Inflammatory macrophage treated with lipopolysaccharide for 1 hour (primary cell): ENCODE results near the gene CNNM1.
A peak's percentile ranks its signal among the peaks of the same experiment; 100 is the strongest.

Source experiments
- DNase-seq, 2 donors: peaks; one replicate each; pipeline ENCODE4 v3.0.0-alpha.2; 2020 to 2022

Gene CNNM1

DNA sequence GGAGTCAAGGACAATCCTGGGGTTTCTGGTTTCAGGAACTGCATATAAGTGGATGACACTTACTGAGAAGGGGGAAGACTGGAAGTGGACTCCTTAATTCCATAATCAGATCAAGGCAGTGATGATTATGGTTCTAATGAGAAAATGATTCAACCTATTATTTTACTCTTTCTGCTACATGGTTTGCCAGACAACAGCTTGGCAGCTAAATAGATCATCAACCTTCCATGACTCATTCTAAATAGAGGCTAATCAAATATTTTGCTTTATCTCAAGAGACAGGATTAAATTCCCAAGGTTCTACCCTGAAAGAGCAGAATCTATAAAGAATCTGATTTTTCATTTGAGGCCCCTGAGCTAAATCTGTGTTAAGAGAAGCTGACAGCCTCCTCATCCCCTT, 46.3 kb downstream of the CNNM1 start:
- DNase-seq = no peak

DNA sequence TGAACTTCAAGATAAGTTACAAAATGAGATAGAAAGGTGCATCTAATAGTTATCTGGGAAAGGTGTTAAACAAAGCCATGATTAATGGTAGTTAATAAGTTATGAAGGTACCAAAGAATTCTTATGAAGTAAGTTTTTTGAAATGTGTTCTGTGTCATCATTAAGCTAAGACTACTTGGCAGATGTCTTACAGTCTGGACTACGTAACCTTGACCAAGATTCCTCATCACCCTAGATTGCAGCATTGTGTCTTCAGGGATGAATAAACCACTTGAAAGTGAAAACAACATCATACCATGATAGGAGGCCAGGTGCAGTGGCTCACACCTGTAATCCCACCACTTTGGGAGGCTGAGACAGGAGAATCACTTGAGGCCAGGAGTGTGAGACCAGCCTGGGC, 53.0 kb downstream of the CNNM1 start:
- DNase-seq = no peak

GRCh38 chr10:99387071-99387470, 57.9 kb downstream of the CNNM1 start:
- DNase-seq = no peak

GRCh38 chr10:99387541-99387940, 58.4 kb downstream of the CNNM1 start:
- no peak for DNase-seq

DNA sequence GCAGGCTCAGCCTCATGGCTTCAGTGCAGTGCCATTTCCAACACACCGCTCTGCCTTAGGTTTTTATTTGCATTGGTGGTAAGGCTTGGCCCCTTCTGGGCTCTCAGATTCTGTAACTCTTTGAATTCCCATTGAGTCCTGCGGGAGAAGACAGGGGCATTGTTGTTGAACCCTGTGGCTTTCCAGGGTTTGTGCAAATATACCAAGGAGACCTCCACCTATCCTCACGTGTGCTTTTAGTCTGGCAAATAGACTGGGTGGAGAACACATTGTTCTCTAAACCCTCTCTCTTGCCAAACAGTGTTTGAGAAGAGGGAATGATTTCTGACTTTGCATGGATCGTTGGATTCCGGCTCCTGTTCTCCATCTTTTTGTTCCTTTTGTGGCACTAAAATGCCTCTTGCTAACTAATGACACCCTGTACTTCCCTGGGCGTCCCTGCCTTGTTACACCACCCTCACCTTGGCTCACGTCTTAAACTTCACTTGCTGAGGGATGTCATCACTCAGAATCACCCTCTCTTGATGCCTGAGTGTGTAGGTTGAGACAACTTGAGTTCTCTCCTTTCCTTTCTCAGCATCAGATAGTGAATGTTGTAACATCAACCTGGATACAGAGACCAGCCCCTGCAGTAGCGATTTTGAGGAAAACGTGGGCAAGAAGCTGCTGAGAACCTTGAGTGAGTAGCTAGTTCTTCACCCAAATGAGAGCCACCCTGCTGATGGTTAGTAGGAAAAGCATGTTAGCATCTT, 60.7 kb downstream of the CNNM1 start:
- DNase-seq = no peak

GRCh38 chr10:99391346-99391745, 62.2 kb downstream of the CNNM1 start:
- DNase-seq = no peak

DNA sequence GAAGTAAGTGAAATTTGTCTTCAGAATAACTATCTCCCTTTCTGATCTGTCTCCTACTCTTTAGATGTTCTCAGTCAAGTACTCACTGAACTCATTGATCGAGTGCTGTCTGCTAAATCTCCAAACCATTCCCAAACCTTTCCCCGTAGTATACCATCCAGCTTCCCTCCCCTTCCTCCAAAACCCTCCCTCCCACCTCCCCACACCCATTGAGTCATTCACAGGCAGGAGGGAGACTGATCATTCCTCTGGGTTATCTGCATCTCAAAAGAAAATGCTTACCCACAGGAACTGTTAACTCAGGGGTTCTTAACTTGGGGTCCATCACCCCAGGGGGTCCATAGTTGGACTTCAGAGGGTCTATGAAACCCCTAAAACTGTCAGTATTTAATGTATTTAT, 63.9 kb downstream of the CNNM1 start:
- DNase-seq = no peak

- DNase-seq = no peak
Observed at GRCh38 chr10:99393683-99394082, 64.5 kb downstream of the CNNM1 start.

DNA sequence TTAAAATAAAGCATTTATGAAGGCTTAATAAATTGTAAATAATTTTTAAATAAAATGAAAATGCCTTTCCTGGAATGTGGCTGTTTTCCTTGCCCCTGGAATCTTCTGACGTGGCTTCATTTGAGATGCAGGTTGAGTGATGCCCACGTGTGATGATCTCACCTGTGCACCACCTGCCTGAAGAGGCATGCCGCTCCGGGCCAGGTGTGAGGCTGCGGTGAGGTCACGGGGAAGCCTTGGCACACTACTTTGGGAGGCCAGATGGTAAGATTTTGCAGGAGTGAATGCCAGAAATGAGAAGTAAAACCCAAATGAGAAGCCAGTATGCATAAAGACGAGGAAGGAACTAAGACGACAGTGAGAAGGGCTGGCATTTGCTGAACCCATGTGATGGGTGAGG, 65.1 kb downstream of the CNNM1 start:
- no peak for DNase-seq

DNA sequence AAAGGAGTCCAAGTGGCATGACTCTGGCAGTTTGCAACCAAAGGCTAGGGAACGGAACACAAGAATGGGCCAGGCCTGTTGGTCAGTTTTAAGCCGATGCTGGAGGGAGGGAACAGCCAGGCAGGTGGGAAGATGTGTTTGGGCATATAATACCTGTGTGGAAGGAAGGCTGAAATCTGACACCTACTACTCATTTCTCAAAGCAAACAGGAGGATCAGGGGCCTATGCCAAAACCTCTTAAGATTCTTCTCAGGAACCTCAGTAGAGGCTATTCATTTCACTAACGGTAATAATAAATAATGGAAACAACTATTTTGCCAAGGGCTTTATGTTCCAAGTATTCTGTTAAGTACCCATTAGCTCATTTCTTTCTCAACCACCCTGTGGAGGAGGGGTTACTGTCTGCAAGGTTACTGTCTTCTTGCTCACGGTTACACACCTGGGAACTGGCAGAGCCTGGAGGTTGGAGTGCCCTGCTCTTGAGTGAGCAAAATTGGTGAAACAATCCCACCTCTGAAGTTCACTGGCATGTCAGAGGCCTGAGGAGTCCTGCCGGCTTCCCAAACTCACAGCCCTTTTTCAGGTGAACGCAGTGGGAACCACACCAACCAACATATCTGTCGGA, 65.7 kb downstream of the CNNM1 start:
- no peak for DNase-seq

DNA sequence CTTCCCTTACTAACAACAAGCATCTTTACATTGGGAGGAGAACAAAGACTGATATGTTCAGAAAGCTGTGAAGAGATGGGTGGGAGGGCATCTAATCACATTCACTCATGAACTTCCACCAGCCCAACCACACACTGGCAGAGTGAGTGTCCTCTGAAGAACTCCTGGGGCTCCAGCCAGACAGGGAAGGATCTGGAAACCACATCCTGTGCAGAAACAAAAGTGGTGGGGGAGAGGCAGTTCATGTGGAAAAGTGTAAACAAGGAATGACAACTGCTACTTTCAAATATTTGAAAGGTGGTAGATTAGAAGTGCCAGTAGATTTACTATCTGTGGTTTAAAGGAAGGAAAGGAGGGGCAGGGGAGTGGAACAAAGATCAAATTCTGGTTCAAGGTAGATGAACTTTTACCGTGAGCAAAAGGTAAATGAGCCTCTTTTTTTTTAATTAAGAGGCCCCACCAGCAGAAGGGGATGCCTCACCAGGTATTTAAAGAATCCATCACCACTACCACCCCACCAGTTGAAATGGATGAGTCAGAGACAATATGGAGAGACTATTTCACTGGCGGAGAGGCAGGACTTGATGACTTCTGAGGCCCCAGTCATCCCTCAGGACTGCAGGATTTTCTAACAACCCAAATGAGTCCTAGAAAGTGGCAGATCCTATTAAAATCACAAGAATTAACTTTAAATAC, 66.7 kb downstream of the CNNM1 start:
- no peak for DNase-seq

DNA sequence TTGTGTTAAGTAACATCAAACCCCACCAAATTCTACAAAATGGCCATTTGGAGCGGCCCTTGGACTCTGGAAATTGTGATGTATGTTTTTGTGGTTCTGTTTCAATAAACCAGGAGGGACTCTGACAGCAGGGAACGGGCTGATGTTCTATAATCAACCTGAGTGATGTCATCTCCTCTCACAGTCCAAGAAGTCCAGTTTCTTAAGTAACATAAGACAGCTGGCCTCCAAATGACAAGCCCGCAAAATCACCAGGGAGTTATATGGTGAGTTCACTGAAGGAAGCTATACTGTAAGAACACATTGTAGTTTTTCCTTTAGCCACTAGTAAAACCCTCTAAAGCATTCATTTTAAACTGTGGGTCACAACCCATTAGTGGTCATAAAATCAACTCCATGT, 67.3 kb downstream of the CNNM1 start:
- no peak for DNase-seq

DNA sequence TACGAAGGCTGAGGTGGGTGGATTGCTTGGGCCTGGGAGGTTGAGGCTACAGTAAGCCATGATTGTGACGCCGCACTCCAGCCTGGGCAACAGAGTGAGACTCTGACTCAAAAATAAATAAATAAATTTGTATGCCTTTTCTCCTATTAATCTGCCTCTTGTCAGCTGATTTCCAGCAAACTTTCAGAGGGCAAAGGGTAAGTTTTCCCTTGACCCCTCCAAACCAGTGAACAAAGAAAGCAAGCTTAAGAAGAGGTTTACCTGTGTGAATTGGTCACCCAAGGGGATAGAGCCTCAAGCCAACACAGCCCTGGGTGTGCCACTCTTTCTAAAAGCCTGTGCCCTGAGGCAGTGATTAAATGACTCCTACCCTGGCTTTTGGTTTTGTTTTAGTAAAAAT, 70.5 kb downstream of the CNNM1 start:
- DNase-seq = no peak

DNA sequence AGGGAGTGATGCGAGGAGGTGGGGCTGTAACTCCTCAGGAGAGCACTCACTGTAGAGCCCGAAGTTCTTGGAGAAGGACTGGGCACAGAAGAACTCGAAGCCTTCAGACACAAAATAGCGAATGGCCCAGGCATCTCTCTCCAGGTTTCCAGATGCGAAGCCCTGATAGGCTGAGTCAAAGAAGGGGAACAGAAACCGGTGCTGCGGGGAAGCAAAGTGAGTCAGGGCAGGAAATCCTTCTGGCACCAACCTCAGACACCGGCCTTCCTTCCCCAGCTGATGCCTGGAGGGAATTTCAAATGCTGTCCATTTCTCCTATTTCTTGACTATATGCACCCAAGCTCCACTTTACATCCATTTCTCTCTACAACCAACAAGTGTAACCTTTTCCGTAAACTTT, 74.5 kb downstream of the CNNM1 start:
- peak in 1 of 2 donors; percentile 8 for DNase-seq

DNA sequence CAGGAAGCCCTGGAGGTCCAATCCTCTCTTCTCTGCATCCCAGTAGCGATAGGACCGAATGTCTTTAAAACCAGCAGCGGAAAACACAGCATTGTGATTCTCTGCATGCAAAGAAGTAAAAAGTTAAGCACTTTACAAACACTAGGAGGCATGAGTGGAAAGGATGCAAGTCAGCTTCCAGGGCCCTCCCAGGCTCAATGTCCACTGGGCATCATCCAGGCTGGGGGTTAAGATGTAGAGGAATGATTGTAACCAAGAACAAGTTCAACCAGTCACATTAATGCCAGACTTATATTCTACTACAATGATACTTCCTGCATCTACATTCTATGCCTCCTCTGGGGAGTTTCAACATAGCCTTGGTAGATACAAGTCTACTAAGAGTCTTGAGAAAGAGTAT, 77.0 kb downstream of the CNNM1 start:
- no peak for DNase-seq

- no peak for DNase-seq
Observed at GRCh38 chr10:99410146-99410545, 81.0 kb downstream of the CNNM1 start.

GRCh38 chr10:99410876-99411275, 81.7 kb downstream of the CNNM1 start:
- no peak for DNase-seq

DNA sequence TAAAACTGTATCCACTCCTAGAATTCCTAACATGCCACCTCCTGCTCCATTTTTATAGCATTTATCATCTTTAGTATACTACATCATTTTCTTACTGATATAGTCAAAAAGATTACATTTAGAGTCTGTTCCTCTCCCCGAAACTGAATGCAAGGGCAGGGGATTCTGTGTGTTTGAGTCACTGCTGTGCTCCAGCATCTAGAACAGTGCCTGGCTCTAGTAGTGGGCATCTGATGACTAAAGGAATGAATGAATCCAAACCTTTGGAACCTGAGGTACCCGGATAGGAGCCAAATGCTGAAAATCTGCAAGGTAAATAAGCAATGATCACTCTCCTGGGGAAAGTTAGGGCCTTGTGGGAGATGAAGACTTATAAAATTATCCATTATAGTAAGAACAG, 82.4 kb downstream of the CNNM1 start:
- DNase-seq = no peak

GRCh38 chr10:99412099-99412498, 82.9 kb downstream of the CNNM1 start:
- no peak for DNase-seq

DNA sequence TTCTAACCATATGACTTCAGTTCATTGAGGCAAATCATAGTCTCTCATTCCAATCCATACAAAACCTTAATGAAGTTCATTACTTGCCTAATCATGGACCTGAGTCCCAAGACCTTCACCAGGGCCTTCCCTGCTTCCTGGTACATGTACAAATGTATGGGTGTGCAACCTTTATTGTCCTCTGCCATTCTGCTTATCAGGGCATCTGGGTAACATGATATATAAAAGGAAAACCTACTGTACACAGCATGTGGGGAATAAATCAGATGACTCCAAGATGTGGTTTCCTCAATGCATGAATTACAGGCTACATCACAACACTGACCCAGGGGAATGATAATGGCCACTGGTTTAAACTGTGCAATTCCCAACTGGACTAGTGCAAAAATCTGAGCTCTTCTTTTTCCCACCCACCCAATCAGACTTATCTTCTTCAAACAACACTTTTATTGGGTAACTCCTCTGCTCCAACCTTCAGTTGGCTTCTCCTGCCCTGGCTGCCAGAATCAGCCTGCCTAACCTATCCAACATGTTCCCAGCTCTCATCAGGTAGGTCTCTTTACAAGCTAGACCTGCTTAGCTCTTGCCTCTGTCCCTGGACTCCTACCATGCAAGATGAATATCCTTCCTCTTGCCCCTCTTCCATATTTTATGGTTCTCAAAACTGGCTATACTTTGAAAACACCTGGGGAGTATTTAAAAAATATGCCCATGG, 89.9 kb downstream of the CNNM1 start:
- no peak for DNase-seq

GRCh38 chr10:99419688-99420087, 90.5 kb downstream of the CNNM1 start:
- DNase-seq = no peak

DNA sequence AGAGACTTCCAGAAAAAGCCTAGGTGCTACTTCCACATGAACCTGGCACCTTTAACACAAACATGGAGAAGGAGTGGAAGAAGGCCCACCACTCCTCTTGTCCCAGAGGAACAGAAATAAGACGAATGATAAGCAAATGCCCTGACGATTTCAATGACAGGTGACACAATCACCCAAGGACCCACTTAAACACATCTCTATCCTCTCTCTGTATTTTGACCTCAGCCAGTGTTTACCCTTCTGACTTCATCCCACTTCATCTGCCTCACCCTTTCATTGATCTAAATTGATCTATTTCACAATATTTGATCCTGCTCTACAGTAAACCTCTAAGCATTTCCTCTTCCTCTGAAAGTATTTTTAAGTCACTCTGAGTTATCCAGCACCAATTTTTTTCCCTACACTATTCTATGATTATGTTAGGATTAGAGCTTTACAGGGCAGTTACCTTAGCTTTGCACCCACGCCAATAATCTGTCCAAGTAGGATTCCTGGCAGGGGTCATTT, 92.1 kb downstream of the CNNM1 start:
- no peak for DNase-seq

DNA sequence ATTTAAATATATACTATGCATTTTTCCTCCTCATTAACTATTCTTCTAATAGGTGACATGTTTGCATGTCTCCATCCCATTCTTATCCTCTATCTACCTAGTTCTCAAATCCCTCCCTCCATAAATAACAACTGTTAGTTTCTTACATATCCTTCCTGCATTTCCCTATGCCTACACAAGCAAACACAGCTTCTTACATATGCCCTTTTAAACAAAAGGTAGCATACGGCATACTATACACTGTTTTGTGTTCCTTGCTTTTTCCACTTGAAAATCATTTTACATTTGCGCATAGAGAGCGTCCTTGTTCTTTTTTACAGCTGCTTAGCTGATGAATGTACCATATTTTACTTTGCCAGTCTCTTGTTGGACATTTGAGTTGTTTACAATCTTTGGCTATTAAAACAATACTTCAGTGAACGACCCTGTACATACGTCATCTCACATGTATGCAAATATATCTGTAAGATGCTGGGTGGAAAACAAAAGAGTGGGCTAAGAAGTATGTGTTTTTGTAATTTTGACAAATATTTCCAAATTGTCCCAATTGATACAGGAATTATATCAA, 93.5 kb downstream of the CNNM1 start:
- no peak for DNase-seq
